Measurements from ENCODE around the gene PITRM1.

Gene PITRM1

GRCh38 chr10:3122034-3122433 lies 50.5 kb downstream of the PITRM1 start:
- no peak for DNase-seq (ENCODE audit: low spot score)

- DNase-seq (ENCODE audit: low spot score): no peak
These were observed 52.7 kb downstream of the PITRM1 start for GRCh38 chr10:3119796-3120459.

GRCh38 chr10:3118641-3119091 lies 53.9 kb downstream of the PITRM1 start:
- no peak for DNase-seq (ENCODE audit: low spot score)

- no peak for DNase-seq (ENCODE audit: low spot score)
These were observed 55.1 kb downstream of the PITRM1 start for GRCh38 chr10:3117486-3117885.

GRCh38 chr10:3116508-3117100 lies 56.0 kb downstream of the PITRM1 start:
- DNase-seq (ENCODE audit: low spot score): no peak

GRCh38 chr10:3115685-3116084 lies 56.9 kb downstream of the PITRM1 start:
- no peak for DNase-seq (ENCODE audit: low spot score)

GRCh38 chr10:3113343-3113720 lies 59.2 kb downstream of the PITRM1 start:
- no peak for DNase-seq (ENCODE audit: low spot score)

GRCh38 chr10:3111621-3112163 lies 60.9 kb downstream of the PITRM1 start:
- no peak for DNase-seq (ENCODE audit: low spot score)

- no peak for DNase-seq (ENCODE audit: low spot score)
These were observed 61.6 kb downstream of the PITRM1 start for GRCh38 chr10:3110782-3111620.

GRCh38 chr10:3109633-3110032 lies 62.9 kb downstream of the PITRM1 start:
- DNase-seq (ENCODE audit: low spot score): no peak

- no peak for DNase-seq (ENCODE audit: low spot score)
These were observed 63.4 kb downstream of the PITRM1 start for GRCh38 chr10:3109196-3109595.

- no peak for DNase-seq (ENCODE audit: low spot score)
These were observed 63.9 kb downstream of the PITRM1 start for GRCh38 chr10:3108575-3109105.

- DNase-seq (ENCODE audit: low spot score): no peak
These were observed 64.5 kb downstream of the PITRM1 start for GRCh38 chr10:3108033-3108432.

- no peak for DNase-seq (ENCODE audit: low spot score)
These were observed 65.1 kb downstream of the PITRM1 start for GRCh38 chr10:3107426-3107961.

- no peak for DNase-seq (ENCODE audit: low spot score)
These were observed 65.6 kb downstream of the PITRM1 start for GRCh38 chr10:3106928-3107425.

- DNase-seq (ENCODE audit: low spot score): peak; percentile 30
These were observed 66.3 kb downstream of the PITRM1 start for GRCh38 chr10:3106328-3106727.

- no peak for DNase-seq (ENCODE audit: low spot score)
These were observed 66.7 kb downstream of the PITRM1 start for GRCh38 chr10:3105905-3106304.

GRCh38 chr10:3105166-3105565 lies 67.4 kb downstream of the PITRM1 start:
- no peak for DNase-seq (ENCODE audit: low spot score)

GRCh38 chr10:3104251-3104918 lies 68.2 kb downstream of the PITRM1 start:
- DNase-seq (ENCODE audit: low spot score): no peak

GRCh38 chr10:3103646-3104045 lies 68.9 kb downstream of the PITRM1 start:
- no peak for DNase-seq (ENCODE audit: low spot score)

GRCh38 chr10:3102720-3103427 lies 69.7 kb downstream of the PITRM1 start:
- no peak for DNase-seq (ENCODE audit: low spot score)

Measured in germinal center (tissue), 1 donor.